ENCODE data around the gene TBX15.

The TBX15 gene

DNA sequence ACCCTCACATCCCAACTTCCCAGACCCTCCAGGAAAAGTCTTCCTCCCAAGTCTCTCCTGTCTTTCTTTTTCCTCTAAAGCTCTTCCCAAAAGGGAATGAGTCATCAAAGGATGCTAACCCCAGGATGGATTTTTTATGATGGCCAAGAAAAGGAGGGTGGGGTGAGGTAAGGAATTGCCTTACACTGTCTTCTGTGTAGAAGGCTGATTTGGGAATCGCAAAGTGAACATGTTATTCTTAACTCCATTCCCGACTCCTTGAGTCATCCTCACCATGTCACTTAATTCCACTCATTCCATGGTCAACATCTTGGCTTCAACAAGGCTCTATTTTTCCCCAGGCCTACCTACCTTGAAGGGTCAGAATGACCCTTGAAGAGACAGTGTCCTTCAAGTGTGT lies 44.0 kb downstream of the TBX15 start:
- Histone ChIP-seq H3K4me1 (ENCODE audit: control insufficient read depth, low read length) (no peaks in the 10 kb centered on the region), H3F3A (ENCODE audit: control insufficient read depth, insufficient read depth) (no peaks in the 10 kb centered on the region), H3K9me2 (replicated peaks; ENCODE audit: control insufficient read depth, low read length) (no peaks in the 10 kb centered on the region)

DNA sequence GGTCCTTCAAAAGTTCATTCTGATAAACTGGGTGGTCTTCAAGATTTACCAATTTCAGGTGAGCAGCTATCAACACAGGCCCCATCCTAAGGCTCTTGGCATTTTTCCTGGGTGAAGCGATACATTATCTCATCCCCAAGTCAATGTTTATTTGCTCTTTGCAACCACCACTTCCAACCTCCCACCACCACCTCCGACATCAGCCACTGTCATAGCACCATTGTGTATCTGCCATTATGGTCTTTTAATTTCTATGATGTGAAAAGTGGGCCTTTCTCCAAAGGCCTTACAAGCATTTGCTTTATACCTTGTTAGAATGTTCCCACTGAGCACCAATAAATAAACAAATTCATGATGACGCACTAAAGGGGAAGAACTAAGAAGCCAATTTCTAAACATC lies 47.2 kb downstream of the TBX15 start:
- Histone ChIP-seq H3K4me2 (ENCODE audit: low read length) (no peak overlapping the region), H3K9me3 (ENCODE audit: control insufficient read depth, insufficient read depth, low read length) (no peaks in the 10 kb centered on the region), H3F3A (ENCODE audit: control insufficient read depth, insufficient read depth) (no peaks in the 10 kb centered on the region), H3K27ac (ENCODE audit: low read depth, low read length) (no peak overlapping the region), H3K4me1 (ENCODE audit: control insufficient read depth, low read length) (no peaks in the 10 kb centered on the region), H4K20me1 (ENCODE audit: control insufficient read depth, insufficient read depth, low read depth, low read length) (no peaks in the 10 kb centered on the region), H3K27me3 (ENCODE audit: control insufficient read depth, low read length) (peaks cover 9% of the 10 kb centered on the region), H3K36me3 (ENCODE audit: control insufficient read depth, low read length) (no peaks in the 10 kb centered on the region), H3K9me2 (replicated peaks; ENCODE audit: control insufficient read depth, low read length) (0 out of 2 replicates have a peak, but pooled peaks cover 2% of the 10 kb centered on the region), H3K4me3 (ENCODE audit: low read length) (no peak overlapping the region), H3K79me2 (ENCODE audit: control insufficient read depth, low read length) (no peaks in the 10 kb centered on the region)
- TF ChIP-seq, protein P1, sequence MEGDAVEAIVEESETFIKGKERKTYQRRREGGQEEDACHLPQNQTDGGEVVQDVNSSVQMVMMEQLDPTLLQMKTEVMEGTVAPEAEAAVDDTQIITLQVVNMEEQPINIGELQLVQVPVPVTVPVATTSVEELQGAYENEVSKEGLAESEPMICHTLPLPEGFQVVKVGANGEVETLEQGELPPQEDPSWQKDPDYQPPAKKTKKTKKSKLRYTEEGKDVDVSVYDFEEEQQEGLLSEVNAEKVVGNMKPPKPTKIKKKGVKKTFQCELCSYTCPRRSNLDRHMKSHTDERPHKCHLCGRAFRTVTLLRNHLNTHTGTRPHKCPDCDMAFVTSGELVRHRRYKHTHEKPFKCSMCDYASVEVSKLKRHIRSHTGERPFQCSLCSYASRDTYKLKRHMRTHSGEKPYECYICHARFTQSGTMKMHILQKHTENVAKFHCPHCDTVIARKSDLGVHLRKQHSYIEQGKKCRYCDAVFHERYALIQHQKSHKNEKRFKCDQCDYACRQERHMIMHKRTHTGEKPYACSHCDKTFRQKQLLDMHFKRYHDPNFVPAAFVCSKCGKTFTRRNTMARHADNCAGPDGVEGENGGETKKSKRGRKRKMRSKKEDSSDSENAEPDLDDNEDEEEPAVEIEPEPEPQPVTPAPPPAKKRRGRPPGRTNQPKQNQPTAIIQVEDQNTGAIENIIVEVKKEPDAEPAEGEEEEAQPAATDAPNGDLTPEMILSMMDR (IDR thresholded peaks at IDR 0.05; ENCODE audit: low read depth, low read length, poor library complexity, severe bottlenecking) = no peak
- no peak for TF ChIP-seq EZH2phosphoT487 (IDR thresholded peaks at IDR 0.05; ENCODE audit: borderline replicate concordance, low read length)

More for the DNA sequence above, 44.0 kb downstream of the TBX15 start:
- no peak for TF ChIP-seq EZH2phosphoT487 (IDR thresholded peaks at IDR 0.05; ENCODE audit: borderline replicate concordance, low read length)
- TF ChIP-seq, protein P1 (IDR thresholded peaks at IDR 0.05; ENCODE audit: low read depth, low read length, poor library complexity, severe bottlenecking) = no peak
- Histone ChIP-seq H3K36me3 (ENCODE audit: control insufficient read depth, low read length) (no peaks in the 10 kb centered on the region), H3K27me3 (ENCODE audit: control insufficient read depth, low read length) (peaks cover 9% of the 10 kb centered on the region), H4K20me1 (ENCODE audit: control insufficient read depth, insufficient read depth, low read depth, low read length) (no peaks in the 10 kb centered on the region), H3K4me3 (ENCODE audit: low read length) (no peak overlapping the region), H3K79me2 (ENCODE audit: control insufficient read depth, low read length) (no peaks in the 10 kb centered on the region), H3K4me2 (ENCODE audit: low read length) (no peak overlapping the region), H3K9me3 (ENCODE audit: control insufficient read depth, insufficient read depth, low read length) (no peaks in the 10 kb centered on the region), H3K27ac (ENCODE audit: low read depth, low read length) (no peak overlapping the region)

DNA sequence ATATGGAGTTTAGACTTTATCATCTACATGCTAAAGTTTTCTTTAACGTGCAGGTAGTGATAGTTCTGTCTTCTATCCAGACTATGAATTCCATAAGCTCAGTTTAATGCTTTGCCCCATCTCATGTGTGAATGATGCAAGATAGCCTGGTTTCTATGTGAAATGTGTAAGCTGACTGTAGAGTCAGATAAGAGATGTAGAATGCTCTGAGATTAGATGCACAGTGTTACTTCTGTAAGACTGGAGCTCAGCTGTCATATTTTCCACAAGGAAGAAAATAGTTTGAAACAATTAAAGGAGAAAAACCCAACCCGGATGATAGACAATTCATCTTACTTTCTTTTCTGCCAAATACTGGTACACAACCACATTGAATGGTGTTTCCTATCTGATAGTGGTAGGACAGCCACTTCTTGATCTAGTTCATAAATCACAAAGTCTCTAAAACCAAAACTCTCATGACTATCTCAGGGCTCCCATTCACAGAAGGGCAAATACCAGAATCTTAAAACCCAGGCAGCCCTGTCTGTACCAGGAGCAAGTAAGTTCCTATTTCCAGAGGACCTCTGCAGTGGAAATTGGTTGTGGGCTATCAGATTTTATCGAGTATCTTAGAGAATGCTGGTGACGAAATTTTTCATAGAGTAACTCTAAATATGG lies 50.6 kb downstream of the TBX15 start:
- Histone ChIP-seq H3K27me3 (ENCODE audit: control insufficient read depth, low read length) (peaks cover 2% of the 10 kb centered on the region; the same call in 1 of the 2 replicates), H3K9me2 (replicated peaks; ENCODE audit: control insufficient read depth, low read length) (0 out of 2 replicates have a peak, but pooled peaks cover 2% of the 10 kb centered on the region), H3K4me1 (ENCODE audit: control insufficient read depth, low read length) (no peaks in the 10 kb centered on the region), H3K4me3 (ENCODE audit: low read length) (no peak overlapping the region), H3K36me3 (ENCODE audit: control insufficient read depth, low read length) (no peaks in the 10 kb centered on the region), H3K4me2 (ENCODE audit: low read length) (no peak overlapping the region), H3K9me3 (ENCODE audit: control insufficient read depth, insufficient read depth, low read length) (no peaks in the 10 kb centered on the region), H3K79me2 (ENCODE audit: control insufficient read depth, low read length) (no peaks in the 10 kb centered on the region), H3F3A (ENCODE audit: control insufficient read depth, insufficient read depth) (no peaks in the 10 kb centered on the region), H4K20me1 (ENCODE audit: control insufficient read depth, insufficient read depth, low read depth, low read length) (no peaks in the 10 kb centered on the region), H3K27ac (ENCODE audit: low read depth, low read length) (no peak overlapping the region)
- TF ChIP-seq, protein P1 (IDR thresholded peaks at IDR 0.05; ENCODE audit: low read depth, low read length, poor library complexity, severe bottlenecking) = no peak
